ENCODE data around the gene PRR20B. TPM values are rescaled to one million over a fixed set of nuclear protein-coding genes. Genes with fewer than 3 reads are reported as not detected.

The PRR20B gene
- total and polyA plus RNA-seq, 4 experiments from 2014 or later = not detected

Other genes starting within 250 kb of the PRR20B start
- gene PRR20A, start 6.6 kb upstream of the PRR20B start, total RNA-seq = not detected
- not detected for gene PRR20A, start 6.6 kb upstream of the PRR20B start, polyA plus RNA-seq
- not detected for gene PRR20C, start 6.6 kb downstream of the PRR20B start, total RNA-seq
- not detected for gene PRR20C, start 6.6 kb downstream of the PRR20B start, polyA plus RNA-seq
- gene PRR20D, start 13.1 kb downstream of the PRR20B start, total RNA-seq = not detected
- gene PRR20D, start 13.1 kb downstream of the PRR20B start, polyA plus RNA-seq = not detected
- gene PRR20E, start 19.7 kb downstream of the PRR20B start, total RNA-seq = not detected
- gene PRR20E, start 19.7 kb downstream of the PRR20B start, polyA plus RNA-seq = not detected